Caki2 (cell line): ENCODE results near the gene ASH1L. TPM values are rescaled to one million over a fixed set of nuclear protein-coding genes. Genes with fewer than 3 reads are reported as not detected.
"Not testable (repeated sequence)": the region's sequence is repeated elsewhere in the genome, so short reads cannot be mapped to it uniquely, and the experiment has no call there.

ENCODE experiments used
- DNase-seq: peaks from one replicate; pipeline ENCODE4 v3.0.0-alpha.2; 2015; ENCODE audit warnings: low read depth
- in situ Hi-C: cut with HindIII; loops from 2 replicates; pipeline ENCODE4 v1.10.0; 2016; ENCODE audit warnings: low sequenced_read_pairs, low pct_unique_long_range_greater_than_20kb, mixed read lengths
- total RNA-seq: library from RNA; depleted of rRNA; stranded (reverse); fragments of >200 nt; shearing (Covaris generic); gene quantifications from 2 replicates; pipeline ENCODE4 v1.2.3, GENCODE V29; 2014; ENCODE audit warnings: low replicate concordance

ASH1L gene
- total RNA-seq, 1 experiment from 2014 or later = 9.7 TPM

DNA sequence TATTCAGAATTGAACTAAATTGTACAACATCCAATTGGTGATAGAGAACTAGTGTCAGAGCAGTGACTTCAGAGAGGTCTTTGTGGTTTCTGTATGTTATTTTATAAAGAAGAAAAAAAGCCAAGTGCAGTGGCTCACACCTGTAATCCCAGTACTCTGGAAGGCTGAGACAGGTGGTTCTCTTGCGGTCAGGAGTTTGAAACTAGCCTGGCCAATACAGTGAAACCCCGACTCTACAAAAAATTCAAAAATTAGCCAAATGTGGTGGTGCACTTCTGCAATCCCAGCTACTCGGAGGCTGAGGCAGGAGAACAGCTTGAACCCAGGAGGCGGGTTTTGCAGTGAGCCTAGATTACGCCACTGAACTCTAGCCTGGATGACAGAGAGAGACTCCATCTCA is 90.7 kb downstream of the ASH1L start:
- in situ Hi-C loops = no loop called here
- DNase-seq = no peak

DNA sequence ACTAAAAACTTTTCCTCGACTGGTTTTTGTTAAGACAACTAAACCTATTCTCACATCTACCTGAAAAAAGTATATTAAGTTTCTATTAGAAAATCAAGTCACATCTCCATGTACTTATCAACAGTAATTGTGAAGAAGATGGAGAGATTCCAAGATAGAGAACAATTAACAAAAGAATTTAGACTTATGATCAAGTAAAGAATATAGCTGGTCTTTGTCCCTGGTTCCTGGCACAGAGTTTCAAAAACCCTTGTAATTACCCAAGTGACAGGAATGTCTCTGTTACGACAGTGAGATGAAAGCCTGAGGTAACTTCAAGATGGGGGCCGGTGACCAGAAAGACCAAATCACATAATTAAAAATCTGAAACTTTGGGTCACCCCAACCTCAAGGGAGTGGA is 91.6 kb downstream of the ASH1L start:
- in situ Hi-C loops = no loop called here
- no peak for DNase-seq

DNA sequence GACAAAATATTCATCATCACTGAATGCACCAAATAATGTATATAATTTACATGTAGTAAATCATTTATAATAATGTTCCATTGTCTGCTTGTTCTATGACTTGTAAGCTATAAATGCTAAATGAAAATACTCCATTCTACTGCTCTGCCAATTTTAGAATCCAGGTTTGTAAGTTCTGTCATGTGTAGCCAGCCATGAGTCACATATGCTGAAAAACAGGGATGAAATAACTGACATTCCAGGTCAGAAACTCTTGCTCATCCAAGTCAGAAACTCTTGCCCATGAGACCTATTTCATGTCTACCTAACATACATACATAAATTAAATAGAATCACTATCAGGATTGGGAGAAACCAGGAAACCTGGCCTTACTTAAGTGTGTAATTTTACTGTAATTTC is 95.6 kb downstream of the ASH1L start:
- DNase-seq = peak; percentile 53
- in situ Hi-C loops = no loop called here

DNA sequence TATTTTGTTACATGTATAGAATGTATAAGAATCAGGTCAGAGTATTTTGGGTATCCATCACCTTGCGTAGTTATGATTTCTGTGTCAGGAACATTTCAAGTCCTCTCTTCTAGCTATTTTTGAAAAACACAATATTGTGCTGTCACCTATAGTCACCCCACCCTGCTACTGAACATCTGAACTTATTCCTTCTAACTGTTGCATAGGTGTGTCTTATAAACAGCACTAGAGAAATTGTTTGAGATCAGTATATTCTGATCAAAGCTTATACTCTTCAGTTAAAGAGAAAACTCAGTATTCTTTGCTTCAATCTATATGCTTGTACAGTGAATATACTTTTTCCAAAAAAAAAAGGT is 96.0 kb downstream of the ASH1L start:
- DNase-seq = no peak
- in situ Hi-C loops = no loop called here

DNA sequence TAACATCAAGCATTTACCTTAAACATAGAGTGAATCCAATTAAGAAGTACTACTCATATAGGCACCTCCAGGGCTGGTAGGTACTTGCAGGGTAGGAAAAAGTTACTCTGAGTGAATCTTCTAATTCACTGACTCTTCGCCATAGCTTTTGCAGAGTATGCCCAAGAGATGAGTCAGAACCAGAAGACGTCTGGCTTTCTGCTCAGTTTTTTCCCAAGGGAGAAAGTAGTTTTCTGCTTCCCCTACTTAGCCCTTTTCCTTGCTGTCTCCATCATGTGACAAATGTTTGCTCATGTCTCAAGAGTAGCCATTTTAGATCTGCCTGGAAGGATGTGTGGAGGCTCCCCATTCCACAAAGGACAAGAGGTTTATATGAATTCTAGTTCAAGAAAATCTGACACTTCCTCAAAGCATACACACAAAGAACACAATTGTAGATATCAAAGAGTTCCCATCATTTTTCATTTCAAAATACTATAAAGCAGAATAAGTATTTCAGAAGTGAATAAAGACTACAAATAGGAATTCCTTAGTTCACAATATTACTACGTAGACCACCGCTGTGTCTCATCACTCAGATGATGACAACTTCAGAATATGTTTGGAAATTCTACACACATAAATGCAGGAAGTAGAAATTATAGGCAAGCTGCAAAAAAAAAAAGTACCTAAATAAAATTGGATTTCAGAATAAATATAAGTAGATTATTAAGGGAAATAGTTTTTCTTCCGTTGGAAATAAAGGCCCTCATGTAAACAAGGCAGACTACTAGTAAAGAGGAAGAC is 98.5 kb downstream of the ASH1L start:
- DNase-seq = peak; percentile 37
- in situ Hi-C loops = no loop called here

DNA sequence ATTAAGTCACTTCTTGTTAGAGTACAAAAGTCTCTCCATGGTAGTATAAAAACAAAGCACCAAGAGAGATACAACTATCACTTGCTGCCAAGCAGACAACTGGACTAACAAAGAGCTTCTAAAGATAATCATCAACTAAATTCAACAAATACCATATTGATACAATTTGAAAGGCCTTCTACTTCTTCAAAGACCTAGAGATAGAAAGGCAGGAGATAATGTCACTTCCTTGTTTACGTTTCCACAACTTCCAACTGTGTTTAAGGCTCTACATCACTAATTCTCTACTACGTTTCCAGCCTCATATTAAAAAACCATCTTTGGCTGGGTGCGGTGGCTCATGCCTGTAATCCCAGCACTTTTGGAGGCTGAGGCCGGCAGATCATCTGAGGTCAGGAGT is 104.5 kb downstream of the ASH1L start:
- in situ Hi-C loops = no loop called here
- DNase-seq = no peak

DNA sequence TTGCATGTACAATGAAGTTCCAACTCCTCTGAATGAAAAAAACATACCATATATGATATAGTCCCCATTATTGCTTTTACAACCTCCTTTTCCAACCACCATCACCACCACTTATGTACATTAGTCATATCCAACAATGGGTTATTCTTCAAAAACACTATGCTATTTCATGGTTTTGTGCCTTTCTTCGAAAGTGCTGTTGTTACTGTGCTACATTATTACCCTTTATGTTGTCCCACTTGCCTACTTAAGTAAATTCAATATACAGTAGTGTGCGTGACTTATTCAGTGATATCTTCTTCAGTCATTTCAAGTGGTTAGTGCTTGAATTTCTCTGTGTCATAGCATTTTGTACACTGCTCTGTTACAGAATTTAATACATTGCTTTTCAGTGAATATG is 105.3 kb downstream of the ASH1L start:
- no peak for DNase-seq
- in situ Hi-C loops = no loop called here

DNA sequence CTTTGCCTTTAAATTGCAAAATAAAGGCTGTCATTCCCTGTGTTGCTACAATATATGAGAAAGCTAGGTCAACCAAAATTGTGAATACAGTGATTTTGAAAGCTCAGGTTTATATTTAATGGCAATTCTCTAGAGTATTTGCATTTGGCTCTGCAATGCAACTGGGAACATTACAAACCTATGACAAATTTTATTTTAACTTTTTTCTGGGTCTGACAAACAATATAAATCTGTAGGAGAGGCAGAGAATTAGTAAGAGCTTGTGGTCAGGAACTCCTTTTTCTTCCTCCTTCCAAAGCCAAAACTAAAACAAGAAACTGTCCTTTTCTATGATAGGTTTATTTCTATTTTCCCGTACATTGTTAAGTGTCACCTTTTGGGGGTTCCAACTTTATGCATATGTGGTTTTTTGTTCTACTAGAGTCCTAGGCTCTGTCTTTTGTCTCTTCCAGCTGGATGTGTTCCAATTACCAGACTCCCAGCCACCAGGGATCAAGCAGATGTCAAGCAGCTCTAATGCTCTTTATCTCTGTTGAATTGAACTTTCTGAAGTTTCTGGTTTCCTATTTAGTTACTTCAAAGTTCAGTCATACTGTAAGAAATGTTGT is 106.9 kb downstream of the ASH1L start:
- no peak for DNase-seq
- in situ Hi-C loops = no loop called here

DNA sequence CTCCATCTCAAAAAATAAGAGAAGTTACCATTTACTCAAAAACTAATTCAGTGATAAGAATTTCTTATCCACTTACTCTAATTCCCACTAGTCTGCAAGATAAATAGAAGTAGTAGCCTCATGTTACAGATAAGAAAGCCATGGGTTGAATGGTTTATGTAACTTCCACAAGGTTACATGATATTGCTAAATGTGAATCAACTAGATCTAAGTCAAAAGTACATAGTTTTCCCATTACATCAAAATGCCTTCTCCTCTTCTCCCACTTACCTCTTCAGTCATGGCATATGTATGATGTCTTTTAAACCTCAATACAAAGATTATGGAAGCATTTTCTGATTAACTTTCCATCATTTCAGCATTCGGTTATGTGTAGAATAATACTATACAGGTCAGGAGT is 108.5 kb downstream of the ASH1L start:
- in situ Hi-C loops = no loop called here
- no peak for DNase-seq

DNA sequence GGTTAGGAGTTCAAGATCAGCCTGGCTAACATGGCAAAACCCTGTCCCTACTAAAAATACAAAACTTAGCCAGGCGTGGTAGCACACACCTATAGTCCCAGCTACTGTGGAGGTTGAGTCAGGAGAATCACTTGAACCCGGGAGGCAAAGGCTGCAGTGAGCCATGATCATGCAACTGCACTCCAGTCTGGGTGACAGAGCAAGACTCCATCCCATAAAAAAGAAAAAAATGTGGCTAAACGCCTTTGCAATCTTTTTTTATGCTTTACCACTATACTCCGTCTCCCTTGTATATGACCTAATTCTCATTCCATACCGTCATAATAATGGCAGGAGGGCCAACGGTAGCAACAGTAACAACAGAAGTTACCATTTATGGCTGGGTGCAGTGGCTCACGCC is 109.5 kb downstream of the ASH1L start:
- in situ Hi-C loops = no loop called here
- no peak for DNase-seq

DNA sequence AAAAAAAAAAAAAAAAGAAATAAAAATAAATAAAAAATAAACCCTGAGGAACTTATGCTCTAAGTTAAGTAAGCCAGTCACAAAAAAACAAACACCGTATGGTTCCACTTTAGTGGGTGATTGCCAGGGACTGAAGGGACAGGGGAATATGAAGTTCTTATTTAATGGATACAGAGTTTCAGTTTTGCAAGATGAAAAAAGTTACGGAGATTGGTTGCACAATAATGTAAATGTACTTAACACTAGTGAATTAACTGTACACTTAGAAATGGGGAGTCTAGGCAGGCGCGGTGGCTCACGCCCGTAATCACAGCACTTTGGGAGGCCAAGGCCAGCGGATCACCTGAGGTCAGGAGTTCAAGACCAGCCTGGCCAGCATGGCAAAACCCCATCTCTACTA is 111.4 kb downstream of the ASH1L start:
- DNase-seq = no peak
- in situ Hi-C loops = no loop called here

DNA sequence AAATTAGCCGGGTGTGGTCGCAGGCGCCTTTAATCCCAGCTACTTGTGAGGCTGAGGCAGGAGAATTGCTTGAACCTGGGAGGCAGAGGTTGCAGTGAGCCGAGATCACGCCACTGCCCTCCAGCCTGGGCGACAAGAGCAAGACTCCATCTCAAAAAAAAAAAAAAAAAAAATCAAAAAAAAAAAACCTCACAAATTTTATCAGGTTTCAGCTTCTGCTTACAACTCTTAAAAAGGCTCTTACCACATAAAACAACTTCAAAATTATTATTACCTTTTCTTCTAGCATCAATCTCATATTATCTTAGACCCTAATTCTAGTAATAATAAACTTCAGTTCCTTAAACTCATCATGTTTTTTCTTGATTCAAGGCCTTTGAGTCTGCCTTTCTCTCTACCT is 120.2 kb downstream of the ASH1L start:
- in situ Hi-C loops, DNase-seq: not testable (repeated sequence)

DNA sequence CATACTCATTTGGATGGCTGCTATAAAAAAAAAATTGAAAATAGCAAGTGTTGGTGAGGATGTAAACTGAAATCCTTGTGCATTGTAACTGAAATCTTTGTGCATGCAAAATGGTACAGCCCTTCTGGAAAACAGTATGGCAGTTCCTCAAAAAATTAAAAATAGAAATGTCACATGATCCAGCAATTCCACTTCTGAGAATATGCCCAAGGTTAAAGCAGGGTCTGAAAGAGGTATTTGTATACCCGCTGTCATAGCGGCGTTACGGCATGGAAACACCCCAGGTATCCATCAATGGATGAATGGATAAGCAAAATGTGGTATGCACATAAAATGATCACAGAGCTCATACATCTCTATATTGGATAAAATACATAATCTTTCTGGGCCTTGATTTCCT is 125.2 kb downstream of the ASH1L start:
- DNase-seq = no peak
- in situ Hi-C loops = no loop called here

DNA sequence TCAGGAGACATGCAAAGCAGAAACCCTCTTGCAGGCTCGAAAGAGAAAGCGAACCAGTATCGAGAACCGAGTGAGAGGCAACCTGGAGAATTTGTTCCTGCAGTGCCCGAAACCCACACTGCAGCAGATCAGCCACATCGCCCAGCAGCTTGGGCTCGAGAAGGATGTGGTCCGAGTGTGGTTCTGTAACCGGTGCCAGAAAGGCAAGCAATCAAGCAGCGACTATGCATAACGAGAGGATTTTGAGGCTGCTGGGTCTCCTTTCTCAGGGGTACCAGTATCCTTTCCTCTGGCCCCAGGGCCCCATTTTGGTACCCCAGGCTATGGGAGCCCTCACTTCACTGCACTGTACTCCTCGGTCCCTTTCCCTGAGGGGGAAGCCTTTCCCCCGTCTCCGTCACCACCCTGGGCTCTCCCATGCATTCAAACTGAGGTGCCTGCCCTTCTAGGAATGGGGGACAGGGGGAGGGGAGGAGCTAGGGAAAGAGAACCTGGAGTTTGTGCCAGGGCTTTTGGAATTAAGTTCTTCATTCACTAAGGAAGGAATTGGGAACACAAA is 128.7 kb downstream of the ASH1L start:
- DNase-seq, in situ Hi-C loops: not testable (repeated sequence)

DNA sequence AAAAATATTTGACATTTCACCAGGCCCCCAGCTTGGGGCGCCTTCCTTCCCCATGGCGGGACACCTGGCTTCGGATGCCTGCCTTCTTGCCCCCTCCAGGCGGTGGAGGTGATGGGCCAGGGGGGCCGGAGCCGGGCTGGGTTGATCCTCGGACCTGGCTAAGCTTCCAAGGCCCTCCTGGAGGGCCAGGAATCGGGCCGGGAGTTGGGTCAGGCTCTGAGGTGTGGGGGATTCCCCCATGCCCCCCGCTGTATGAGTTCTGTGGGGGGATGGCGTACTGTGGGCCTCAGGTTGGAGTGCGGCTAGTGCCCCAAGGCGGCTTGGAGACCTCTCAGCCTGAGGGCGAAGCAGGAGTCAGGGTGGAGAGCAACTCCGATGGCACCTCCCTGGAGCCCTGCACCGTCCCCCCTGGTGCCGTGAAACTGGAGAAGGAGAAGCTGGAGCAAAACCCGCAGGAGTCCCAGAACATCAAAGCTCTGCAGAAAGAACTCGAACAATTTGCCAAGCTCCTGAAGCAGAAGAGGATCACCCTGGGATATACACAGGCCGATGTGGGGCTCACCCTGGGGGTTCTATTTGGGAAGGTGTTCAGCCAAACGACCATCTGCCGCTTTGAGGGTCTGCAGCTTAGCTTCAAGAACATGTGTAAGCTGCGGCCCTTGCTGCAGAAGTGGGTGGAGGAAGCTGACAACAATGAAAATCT is 129.3 kb downstream of the ASH1L start:
- in situ Hi-C loops, DNase-seq: not testable (repeated sequence)

DNA sequence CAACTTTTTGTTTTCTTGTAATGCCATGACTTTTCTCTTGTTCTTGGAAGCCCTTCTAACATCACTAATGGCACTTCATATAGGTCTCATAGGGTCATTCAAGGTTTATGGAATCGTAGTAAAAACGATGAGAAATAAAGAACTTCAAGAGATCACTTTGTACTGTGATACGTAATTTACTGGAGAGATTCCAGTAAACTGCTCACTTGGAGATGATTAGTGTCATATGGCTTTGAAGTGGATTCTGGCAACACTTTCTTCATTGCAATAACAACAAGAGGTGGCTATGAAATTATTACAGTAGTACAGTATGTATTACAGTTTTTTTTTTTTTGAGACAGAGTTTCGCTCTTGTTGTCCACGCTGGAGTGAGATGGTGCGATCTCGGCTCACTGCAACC is 138.5 kb downstream of the ASH1L start:
- in situ Hi-C loops = no loop called here
- DNase-seq = no peak

DNA sequence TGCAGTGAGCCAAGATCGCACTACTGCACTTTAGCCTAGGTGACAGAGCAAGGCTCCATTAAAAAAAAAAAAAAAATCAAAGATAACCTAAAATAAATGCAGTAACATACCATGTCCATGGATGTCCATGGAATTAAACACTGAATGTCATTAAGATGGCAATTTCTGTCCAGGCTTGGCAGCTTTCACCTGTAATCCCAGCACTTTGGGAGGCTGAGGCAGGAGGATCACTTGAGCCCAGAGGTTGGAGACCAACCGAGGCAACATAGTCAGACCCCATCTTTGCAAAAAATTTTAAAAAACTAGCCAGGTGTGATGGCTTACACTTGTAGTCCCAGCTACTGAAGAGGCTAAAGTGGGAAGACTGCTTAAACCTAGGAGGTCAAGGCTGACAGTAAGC is 141.8 kb downstream of the ASH1L start:
- in situ Hi-C loops = no loop called here
- no peak for DNase-seq

DNA sequence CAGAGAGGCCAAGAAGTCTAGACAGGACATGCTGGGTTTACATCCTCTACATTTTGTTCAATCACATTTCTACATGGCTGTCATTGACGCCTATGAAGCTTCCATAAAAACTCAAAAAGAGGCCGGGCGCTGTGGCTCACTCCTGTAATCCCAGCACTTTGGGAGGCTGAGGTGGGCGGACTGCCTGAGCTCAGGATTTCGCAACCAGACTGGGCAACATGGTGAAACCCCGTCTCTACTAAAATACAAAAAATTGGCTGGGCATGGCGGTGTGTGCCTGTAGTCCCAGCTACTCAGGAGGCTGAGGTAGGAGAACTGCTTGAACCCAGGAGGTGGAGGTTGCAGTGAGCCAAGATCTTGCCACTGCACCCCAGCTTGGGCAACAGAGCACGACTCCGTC is 150.8 kb downstream of the ASH1L start:
- DNase-seq, in situ Hi-C loops: not testable (repeated sequence)

DNA sequence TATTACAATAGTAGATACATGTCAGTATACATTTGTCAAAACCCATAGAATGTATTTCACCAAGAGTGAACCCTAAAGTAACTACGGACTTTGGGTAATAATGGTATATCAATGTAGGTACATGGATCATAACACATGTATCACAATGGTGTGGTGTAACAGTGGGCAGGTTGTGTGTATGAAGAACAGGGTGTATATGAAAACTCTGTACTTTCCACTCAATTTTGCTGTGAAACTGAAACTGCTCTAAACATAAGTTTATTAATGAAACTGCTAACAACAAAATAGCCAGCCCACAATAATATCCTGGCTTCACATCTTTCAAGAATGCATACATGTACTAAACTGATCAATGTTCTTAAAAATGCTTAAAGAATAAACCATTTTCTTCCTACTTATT is 151.7 kb downstream of the ASH1L start:
- no peak for DNase-seq
- in situ Hi-C loops = no loop called here
